Thyroid gland (tissue), 4 donors: ENCODE results near the gene MPG. TPM values are rescaled to one million over a fixed set of nuclear protein-coding genes. Genes with fewer than 3 reads are reported as not detected.
A peak's percentile ranks its signal among the peaks of the same experiment; 100 is the strongest.

Experiments used
- DNase-seq, 2 donors: peaks; one replicate each; pipeline ENCODE4 v3.0.0-alpha.2; 2019
- H3K27ac ChIP-seq, 3 donors: fragments of 200-600 bp; sonication (generic); 1 replicate in 2 of 3; 2 replicates in 1 of 3; pipeline ENCODE4 v1.5.1; 2016 to 2019; ENCODE audit warnings: mild to moderate bottlenecking in 1 of 3, moderate library complexity in 1 of 3
- H3K27me3 ChIP-seq: fragments of 200-600 bp; sonication (generic); one replicate; pipeline ENCODE4 v1.5.1; 2019
- H3K36me3 ChIP-seq, 2 donors: fragments of 200-600 bp; sonication (generic); one replicate each; pipeline ENCODE4 v1.5.1; 2016 to 2019
- H3K4me1 ChIP-seq, 2 donors: fragments of 200-600 bp; sonication (generic); one replicate each; pipeline ENCODE4 v1.5.1; 2017 to 2019
- H3K4me3 ChIP-seq, 3 donors: fragments of 200-600 bp; sonication (generic); replicated peaks in 1 of 3; 1 replicate in 2 of 3; 2 replicates in 1 of 3; pipeline ENCODE4 v1.5.1; 2016; ENCODE audit warnings: mild to moderate bottlenecking in 1 of 3
- H3K9me3 ChIP-seq: fragments of 200-600 bp; sonication (generic); one replicate; pipeline ENCODE4 v1.5.1; 2017
- POLR2A ChIP-seq, 2 donors: fragments of 450-650 bp; IDR thresholded peaks; one replicate each; pipeline ENCODE4 v1.6.1; 2017; ENCODE audit warnings: antibody characterized with exemption in 2 of 2, mild to moderate bottlenecking in 2 of 2, moderate library complexity in 1 of 2
- WGBS, 2 donors: methylation state at CpG; one replicate each; pipeline ENCODE4 v1.1.5; 2017; 5-methylcytosine and 5-hydroxymethylcytosine counted together
- intact Hi-C: fragments of 100-400 bp; cut with DNase I; formaldehyde crosslinking; loops from one replicate; pipeline ENCODE4 v1.15.1; 2023
- total RNA-seq, 4 donors: library from RNA; depleted of rRNA; stranded (reverse); fragments of >200 nt; gene quantifications; one replicate each; pipeline ENCODE4 v1.2.3, GENCODE V29; 2016
- TF ChIP-seq, protein P1 (sequence below), 6 experiments: fragments of 200-600 bp in 3 of 6; fragments of 450-650 bp in 3 of 6; sonication (generic) in 3 of 6; IDR thresholded peaks; one replicate each; pipeline ENCODE4 v1.5.1; 2016 to 2019; ENCODE audit warnings: antibody characterized with exemption in 6 of 6, mild to moderate bottlenecking in 2 of 6, inconsistent platforms in 1 of 6, moderate library complexity in 1 of 6

MPG gene
- total RNA-seq, 4 donors from 2014 or later, result 75.8 to 150 (median 104) TPM

GRCh38 chr16:75580-76501 is 2.2 kb upstream of the MPG start:
- no peaks in the 10 kb centered on the region for H3K9me3 ChIP-seq
- no peak overlapping the region for H3K4me3 ChIP-seq
- TF ChIP-seq, protein P1, sequence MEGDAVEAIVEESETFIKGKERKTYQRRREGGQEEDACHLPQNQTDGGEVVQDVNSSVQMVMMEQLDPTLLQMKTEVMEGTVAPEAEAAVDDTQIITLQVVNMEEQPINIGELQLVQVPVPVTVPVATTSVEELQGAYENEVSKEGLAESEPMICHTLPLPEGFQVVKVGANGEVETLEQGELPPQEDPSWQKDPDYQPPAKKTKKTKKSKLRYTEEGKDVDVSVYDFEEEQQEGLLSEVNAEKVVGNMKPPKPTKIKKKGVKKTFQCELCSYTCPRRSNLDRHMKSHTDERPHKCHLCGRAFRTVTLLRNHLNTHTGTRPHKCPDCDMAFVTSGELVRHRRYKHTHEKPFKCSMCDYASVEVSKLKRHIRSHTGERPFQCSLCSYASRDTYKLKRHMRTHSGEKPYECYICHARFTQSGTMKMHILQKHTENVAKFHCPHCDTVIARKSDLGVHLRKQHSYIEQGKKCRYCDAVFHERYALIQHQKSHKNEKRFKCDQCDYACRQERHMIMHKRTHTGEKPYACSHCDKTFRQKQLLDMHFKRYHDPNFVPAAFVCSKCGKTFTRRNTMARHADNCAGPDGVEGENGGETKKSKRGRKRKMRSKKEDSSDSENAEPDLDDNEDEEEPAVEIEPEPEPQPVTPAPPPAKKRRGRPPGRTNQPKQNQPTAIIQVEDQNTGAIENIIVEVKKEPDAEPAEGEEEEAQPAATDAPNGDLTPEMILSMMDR (IDR thresholded peaks at IDR 0.05), result no peak
- no peak for TF ChIP-seq POLR2A (IDR thresholded peaks at IDR 0.05)
- WGBS, 2 donors, result 47 to 48% methylated on average over 8 to 11 of the region's 11 CpGs
- H3K27me3 ChIP-seq, result no peaks in the 10 kb centered on the region
- H3K4me1 ChIP-seq, result peaks cover 51 to 62% of the 10 kb centered on the region in 2 donors
- peaks cover 0 to 6% of the 10 kb centered on the region in 2 donors for H3K36me3 ChIP-seq
- intact Hi-C loops, result no loop called here
- peak; percentile 69 to 74 for DNase-seq
- peak overlapping the region; percentile 70 to 92 (median 88) for H3K27ac ChIP-seq

GRCh38 chr16:76535-77272 is 1.3 kb upstream of the MPG start:
- peaks cover 43 to 54% of the 10 kb centered on the region in 2 donors for H3K4me1 ChIP-seq
- intact Hi-C loops, result no loop called here
- peak; percentile 36 to 37 for DNase-seq

GRCh38 chr16:77273-77806 is 685 bp upstream of the MPG start:
- peak overlapping the region; percentile 72 to 92 (median 88) for H3K27ac ChIP-seq
- TF ChIP-seq POLR2A (IDR thresholded peaks at IDR 0.05), result no peak
- TF ChIP-seq, protein P1 (IDR thresholded peaks at IDR 0.05), result no peak
- H3K27me3 ChIP-seq, result no peaks in the 10 kb centered on the region
- peaks cover 0 to 6% of the 10 kb centered on the region in 2 donors for H3K36me3 ChIP-seq
- DNase-seq, result peak in 1 of 2 donors; percentile 43
- intact Hi-C loops, result no loop called here
- H3K4me1 ChIP-seq, result peaks cover 42 to 54% of the 10 kb centered on the region in 2 donors
- H3K4me3 ChIP-seq, result peak overlapping the region; percentile 48 to 79 (median 66)
- WGBS, 2 donors, result 45 to 56% methylated on average over 13 to 19 of the region's 31 CpGs
- H3K9me3 ChIP-seq, result no peaks in the 10 kb centered on the region

More at GRCh38 chr16:76535-77272, 1.3 kb upstream of the MPG start:
- Histone ChIP-seq H3K27ac (peak overlapping the region; percentile 72 to 92 (median 88)), H3K4me3 (peak overlapping the region in 2 of 3 donors; percentile 66 to 79), H3K9me3 (no peaks in the 10 kb centered on the region), H3K36me3 (peaks cover 0 to 6% of the 10 kb centered on the region in 2 donors), H3K27me3 (no peaks in the 10 kb centered on the region)
- WGBS, 2 donors, result 49 to 56% methylated on average over 6 to 11 of the region's 13 CpGs
- no peak for TF ChIP-seq POLR2A (IDR thresholded peaks at IDR 0.05)
- TF ChIP-seq, protein P1 (IDR thresholded peaks at IDR 0.05), result no peak

- 19 to 34% methylated on average over 11 to 14 of the region's 36 CpGs for WGBS, 2 donors
- Histone ChIP-seq H3K9me3 (no peaks in the 10 kb centered on the region), H3K4me1 (peaks cover 44 to 55% of the 10 kb centered on the region in 2 donors), H3K27me3 (no peaks in the 10 kb centered on the region), H3K36me3 (peaks cover 0 to 6% of the 10 kb centered on the region in 2 donors), H3K4me3 (peak overlapping the region; percentile 48 to 79 (median 66)), H3K27ac (peak overlapping the region; percentile 72 to 92 (median 88))
- DNase-seq, result peak; percentile 40 to 41
- intact Hi-C loops, result no loop called here
- TF ChIP-seq POLR2A (IDR thresholded peaks at IDR 0.05), result no peak
- TF ChIP-seq, protein P1 (IDR thresholded peaks at IDR 0.05), result no peak
These were observed 572 bp downstream of the MPG start for GRCh38 chr16:78444-79150.
